IMR-90 (cell line): ENCODE data around the gene ZNF780B. TPM values are rescaled to one million over a fixed set of nuclear protein-coding genes. Genes with fewer than 3 reads are reported as not detected.

Experiments used
- ATAC-seq: fragments of 200-7000 bp; cut with Tn5 transposase; 2 replicates; pipeline ENCODE4 v1.9.1; 2020; ENCODE audit warnings: low read depth, mild to moderate bottlenecking, moderate library complexity
- BruUV-seq: library from RNA; stranded (reverse); fragments of 400-500 nt; replicated peaks from 2 replicates; lab custom pipeline; 2021; lab: Mats Ljungman, UMichigan
- CTCF ChIA-PET: fragments of 300-600 bp; formaldehyde crosslinking; extraction: SDS; loops from one replicate; lab custom pipeline; 2021; ENCODE audit warnings: antibody characterized with exemption; lab: Yijun Ruan, JAX
- POLR2A ChIA-PET: fragments of 300-600 bp; sonication (Branson Sonifier 250); formaldehyde crosslinking; loops from one replicate; lab custom pipeline; 2022; ENCODE audit warnings: antibody characterized with exemption; ENCODE audit not compliant: unreplicated experiment; lab: Charles Lee
- DNase-seq: peaks from one replicate; pipeline ENCODE4 v3.0.0; 2013
- H2AFZ ChIP-seq: replicated peaks from 2 replicates; pipeline ENCODE3; 2013; ENCODE audit warnings: low read length, mild to moderate bottlenecking; ENCODE audit not compliant: poor library complexity
- H2AK5ac ChIP-seq: 2 replicates; pipeline ENCODE4 v1.6.1; 2013; ENCODE audit warnings: low read depth, low read length, inconsistent platforms
- H2AK9ac ChIP-seq: replicated peaks from 2 replicates; pipeline ENCODE3; 2013; ENCODE audit warnings: mild to moderate bottlenecking, low read depth, low read length, moderate library complexity; ENCODE audit not compliant: poor library complexity
- H2BK120ac ChIP-seq: 2 replicates; pipeline ENCODE4 v1.6.1; 2013; ENCODE audit warnings: low read depth, low read length, inconsistent platforms
- H2BK15ac ChIP-seq: 3 replicates; pipeline ENCODE4 v1.6.1; 2013; ENCODE audit warnings: low read depth, low read length, inconsistent platforms
- H2BK20ac ChIP-seq: 2 replicates; pipeline ENCODE4 v1.6.1; 2013; ENCODE audit warnings: low read depth, mild to moderate bottlenecking, inconsistent platforms, low read length, moderate library complexity
- H2BK5ac ChIP-seq: 2 replicates; pipeline ENCODE4 v1.6.1; 2013; ENCODE audit warnings: mild to moderate bottlenecking, low read depth, low read length, inconsistent platforms; ENCODE audit not compliant: poor library complexity, severe bottlenecking
- H3K14ac ChIP-seq: replicated peaks from 2 replicates; pipeline ENCODE4 v1.6.1; 2013; ENCODE audit warnings: low read depth, low read length, inconsistent platforms
- H3K18ac ChIP-seq: 2 replicates; pipeline ENCODE4 v1.6.1; 2013; ENCODE audit warnings: low read depth, low read length, control low read depth
- H3K23ac ChIP-seq: 2 replicates; pipeline ENCODE4 v1.6.1; 2013; ENCODE audit warnings: low read depth, low read length, inconsistent platforms
- H3K27ac ChIP-seq: 2 replicates; pipeline ENCODE4 v1.5.1; 2013; ENCODE audit warnings: mild to moderate bottlenecking, control low read depth, low read length; ENCODE audit not compliant: insufficient read depth
- H3K27me3 ChIP-seq: 2 replicates; pipeline ENCODE4 v1.6.1; 2013; ENCODE audit warnings: low read length; ENCODE audit not compliant: control insufficient read depth, insufficient read depth
- H3K36me3 ChIP-seq: 2 replicates; pipeline ENCODE4 v1.6.1; 2013; ENCODE audit warnings: low read length, mixed read lengths; ENCODE audit not compliant: control insufficient read depth, insufficient read depth
- H3K4ac ChIP-seq: 2 replicates; pipeline ENCODE4 v1.6.1; 2013; ENCODE audit warnings: low read depth, low read length, inconsistent platforms
- H3K4me1 ChIP-seq: 2 replicates; pipeline ENCODE4 v1.6.1; 2013; ENCODE audit warnings: low read length, mixed read lengths; ENCODE audit not compliant: control insufficient read depth, insufficient read depth
- H3K4me2 ChIP-seq: 2 replicates; pipeline ENCODE4 v1.6.1; 2013; ENCODE audit warnings: low read depth, mild to moderate bottlenecking, control low read depth, low read length, moderate library complexity
- H3K4me3 ChIP-seq: 2 replicates; pipeline ENCODE4 v1.5.1; 2013; ENCODE audit warnings: low read depth, mild to moderate bottlenecking, control low read depth, low read length, moderate library complexity; ENCODE audit not compliant: insufficient read depth
- H3K56ac ChIP-seq: 2 replicates; pipeline ENCODE4 v1.6.1; 2013; ENCODE audit warnings: low read length, inconsistent platforms; ENCODE audit not compliant: insufficient read depth; ENCODE audit errors: extremely low read depth
- H3K79me1 ChIP-seq, 2 experiments: 2 replicates each; pipeline ENCODE4 v1.6.1; 2013; ENCODE audit warnings: low read length in 2 of 2, inconsistent platforms in 1 of 2, low read depth in 1 of 2
- H3K9ac ChIP-seq: 2 replicates; pipeline ENCODE4 v1.6.1; 2013; ENCODE audit warnings: low read depth, low read length, control low read depth
- H3K9me1 ChIP-seq: 2 replicates; pipeline ENCODE4 v1.6.1; 2013; ENCODE audit warnings: low read length, inconsistent platforms; ENCODE audit not compliant: insufficient read depth
- H3K9me3 ChIP-seq: 2 replicates; pipeline ENCODE4 v1.6.1; 2013; ENCODE audit warnings: low read length; ENCODE audit not compliant: control insufficient read depth, insufficient read depth
- H4K20me1 ChIP-seq: 2 replicates; pipeline ENCODE4 v1.6.1; 2013; ENCODE audit warnings: low read length, inconsistent platforms; ENCODE audit not compliant: insufficient read depth
- H4K5ac ChIP-seq: 2 replicates; pipeline ENCODE4 v1.6.1; 2013; ENCODE audit warnings: mild to moderate bottlenecking, low read depth, low read length, control low read depth
- H4K8ac ChIP-seq, 2 experiments: 2 replicates each; pipeline ENCODE4 v1.6.1; 2013; ENCODE audit warnings: low read depth in 2 of 2, low read length in 2 of 2, control low read depth in 1 of 2, inconsistent platforms in 1 of 2
- H4K91ac ChIP-seq: 2 replicates; pipeline ENCODE4 v1.6.1; 2013; ENCODE audit warnings: low read depth, low read length, inconsistent platforms; ENCODE audit not compliant: insufficient read depth
- BHLHE40 ChIP-seq: fragments of 150-350 bp; IDR thresholded peaks from 2 replicates; pipeline ENCODE4 v1.6.1; 2016; ENCODE audit warnings: mild to moderate bottlenecking, low read depth, low read length
- MAFK ChIP-seq: IDR thresholded peaks from 2 replicates; pipeline ENCODE4 v1.6.1; 2012; ENCODE audit warnings: low read depth, low read length, improper control_type of control experiment
- WGBS, 2 experiments: methylation state at CpG; one replicate each; pipeline versions ENCODE4 v1.1.5 to v1.1.7; 2013; ENCODE audit warnings: missing lambda C conversion rate in 2 of 2; ENCODE audit not compliant: insufficient read length in 1 of 2; ENCODE audit errors: extremely low coverage in 2 of 2; 5-methylcytosine and 5-hydroxymethylcytosine counted together
- dilution Hi-C: fragments of 300-500 bp; cut with HindIII; formaldehyde crosslinking; loops from one replicate; pipeline ENCODE4 v1.14.3; 2018; ENCODE audit warnings: low sequenced_read_pairs; ENCODE audit not compliant: unreplicated experiment
- in situ Hi-C: fragments of 300-500 bp; cut with MboI; formaldehyde crosslinking; loops from 3 replicates; pipeline ENCODE4 v1.14.3; 2019; ENCODE audit warnings: low sequenced_read_pairs, inconsistent platforms, mixed read lengths
- intact Hi-C: fragments of 100-400 bp; cut with micrococcal nuclease; formaldehyde crosslinking; loops from 2 replicates; pipeline ENCODE4 v1.10.0; 2022
- polyA plus RNA-seq, 3 experiments: library from polyadenylated mRNA; depleted of rRNA; stranded (reverse); fragments of >200 nt; gene quantifications; 2 replicates each; pipeline ENCODE4 v1.2.3, GENCODE V29; 2012; ENCODE audit warnings: low replicate concordance in 1 of 3
- total RNA-seq: library from RNA; depleted of rRNA; stranded (reverse); fragments of >200 nt; gene quantifications from 2 replicates; pipeline ENCODE4 v1.2.3, GENCODE V29; 2012

The ZNF780B gene
- total and polyA plus RNA-seq, 2 of the 4 experiments (the other 2 are of a cell fraction), result 3.7 to 19.9 TPM

DNA sequence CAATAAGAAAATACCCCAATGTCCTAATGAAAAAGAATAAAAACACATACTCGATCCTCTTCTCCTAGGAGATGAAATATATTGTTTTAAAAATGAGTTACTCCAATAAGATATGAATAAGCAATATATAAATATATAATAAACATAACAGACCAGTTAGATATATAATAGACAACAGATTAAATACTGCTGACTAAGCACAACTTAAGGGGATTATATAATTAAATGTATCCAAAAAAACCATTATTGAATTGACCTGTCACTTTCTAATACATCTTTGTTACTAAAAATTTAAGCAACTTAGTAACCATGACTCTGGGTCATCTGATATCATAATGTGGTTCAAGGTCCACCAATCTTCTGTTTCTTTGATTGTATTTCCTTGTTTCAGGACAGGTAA lies 14.0 kb upstream of the ZNF780B start:
- intact Hi-C loops, result no loop called here
- POLR2A ChIA-PET, result no interaction called here

More for the DNA sequence above, 14.0 kb upstream of the ZNF780B start:
- no peak for DNase-seq
- Histone ChIP-seq H3K9ac (no peak overlapping the region), H2BK5ac (no peak overlapping the region), H2AFZ (no peak overlapping the region), H3K23ac (no peak overlapping the region), H2AK5ac (no peak overlapping the region), H3K56ac (no peak overlapping the region), H3K4me2 (no peak overlapping the region), H3K18ac (no peak overlapping the region), H4K91ac (no peak overlapping the region), H3K27ac (no peak overlapping the region), H3K9me1 (no peaks in the 10 kb centered on the region), H3K9me3 (peaks cover 16% of the 10 kb centered on the region), H3K4me1 (no peaks in the 10 kb centered on the region), H3K36me3 (peaks cover 9% of the 10 kb centered on the region), H3K4ac (no peak overlapping the region), H4K8ac (no peak overlapping the region), H3K4me3 (no peak overlapping the region), H3K79me1 (no peaks in the 10 kb centered on the region), H4K20me1 (no peaks in the 10 kb centered on the region), H2BK15ac (no peak overlapping the region), H3K27me3 (no peaks in the 10 kb centered on the region), H2BK120ac (no peak overlapping the region), H2AK9ac (no peak overlapping the region), H3K14ac (no peak overlapping the region), H2BK20ac (no peak overlapping the region), H4K5ac (no peak overlapping the region)
- dilution Hi-C loops, result no loop called here
- BruUV-seq, result no TSS peak
- WGBS, 2 experiments, result no CpG with 5 or more reads among the region's 1 CpG
- no peak for TF ChIP-seq BHLHE40
- peak; percentile 98 for TF ChIP-seq MAFK
- ATAC-seq, result no peak
- in situ Hi-C loops, result no loop called here
- CTCF ChIA-PET, result no interaction called here
